Measurements from ENCODE around the gene PLA2G4E. TPM values are rescaled to one million over a fixed set of nuclear protein-coding genes. Genes with fewer than 3 reads are reported as not detected.
A peak's percentile ranks its signal among the peaks of the same experiment; 100 is the strongest.

Gene PLA2G4E
- total and polyA plus RNA-seq, 2 of the 13 experiments (the other 11 are each of a cell fraction or from before 2014, with no cell fraction given) = not detected

GRCh38 chr15:41972253-41973242 is 48.3 kb downstream of the PLA2G4E start, which contains the start of gene EHD4 (continued):
- TF ChIP-seq ZNF333 (CRISPR knock-in tag; IDR thresholded peaks at IDR 0.05; ENCODE audit: borderline replicate concordance) (no peak; the same call in 1 of the 2 replicates), UBTF (CRISPR knock-in tag; IDR thresholded peaks at IDR 0.05) (peak; percentile 95), ZNF543 (CRISPR knock-in tag; IDR thresholded peaks at IDR 0.05) (0 out of 2 replicates have a peak, but pooled peaks have one; percentile 43), ZBTB38 (CRISPR knock-in tag; IDR thresholded peaks at IDR 0.05) (peak; percentile 27; the same call in 1 of the 2 replicates), ZNF292 (CRISPR knock-in tag; IDR thresholded peaks at IDR 0.05; ENCODE audit: borderline replicate concordance, low read depth) (no peak), ELF1 (CRISPR knock-in tag; IDR thresholded peaks at IDR 0.05) (peak; percentile 85), ZNF501 (CRISPR knock-in tag; IDR thresholded peaks at IDR 0.05) (peak; percentile 71; the same call in 1 of the 2 replicates), ZMAT5 (CRISPR knock-in tag; IDR thresholded peaks at IDR 0.05; ENCODE audit: borderline replicate concordance, low read depth) (no peak), NR2F1 (CRISPR knock-in tag; IDR thresholded peaks at IDR 0.05) (no peak), ZFAT (CRISPR knock-in tag; conservative IDR thresholded peaks at IDR 0.05) (no peak), SKIL (CRISPR knock-in tag; IDR thresholded peaks at IDR 0.05; ENCODE audit: borderline replicate concordance) (no peak), ZNF580 (CRISPR knock-in tag; IDR thresholded peaks at IDR 0.05; ENCODE audit: borderline replicate concordance, low read depth) (no peak; the same call in 1 of the 2 replicates), CC2D1A (CRISPR knock-in tag; IDR thresholded peaks at IDR 0.05) (no peak), ZNF772 (CRISPR knock-in tag; IDR thresholded peaks at IDR 0.05) (no peak; the same call in 1 of the 2 replicates), ZSCAN22 (CRISPR knock-in tag; IDR thresholded peaks at IDR 0.05) (no peak), NBN (conservative IDR thresholded peaks at IDR 0.05) (no peak), CAMTA2 (CRISPR knock-in tag; IDR thresholded peaks at IDR 0.05; ENCODE audit: borderline replicate concordance) (peak; percentile 34; the same call in 1 of the 2 replicates), ZMYM3 (CRISPR knock-in tag; IDR thresholded peaks at IDR 0.05) (no peak), ZNF678 (CRISPR knock-in tag; IDR thresholded peaks at IDR 0.05) (peak; percentile 90), BCL3 (CRISPR knock-in tag; IDR thresholded peaks at IDR 0.05) (peak; percentile 62; the same call in 1 of the 2 replicates)

All from HepG2 (cell line).